Aorta (tissue), 5 donors: ENCODE results near the gene MPHOSPH6. TPM values are rescaled to one million over a fixed set of nuclear protein-coding genes. Genes with fewer than 3 reads are reported as not detected.

ENCODE experiments used
- ATAC-seq: fragments of 200-7000 bp; cut with Tn5 transposase; one replicate; pipeline ENCODE4 v1.9.1; 2022; ENCODE audit warnings: moderate library complexity; ENCODE audit not compliant: low FRiP score
- DNase-seq, 2 donors: peaks; one replicate each; pipeline ENCODE4 v3.0.0-alpha.2; 2020
- H3K27ac ChIP-seq, 2 donors: one replicate each; pipeline ENCODE4 v1.5.1; 2013; ENCODE audit warnings: low read length in 2 of 2, mild to moderate bottlenecking in 2 of 2, moderate library complexity in 2 of 2, control low read depth in 1 of 2, inconsistent platforms in 1 of 2, low read depth in 1 of 2
- H3K27me3 ChIP-seq, 2 donors: one replicate each; pipeline ENCODE4 v1.6.1; 2013; ENCODE audit warnings: control low read depth in 1 of 2, low read length in 1 of 2, mild to moderate bottlenecking in 1 of 2, moderate library complexity in 1 of 2; ENCODE audit not compliant: insufficient read depth in 2 of 2, control insufficient read depth in 1 of 2
- H3K36me3 ChIP-seq, 2 donors: one replicate each; pipeline ENCODE4 v1.6.1; 2013; ENCODE audit warnings: control low read depth in 1 of 2, low read length in 1 of 2, mild to moderate bottlenecking in 1 of 2; ENCODE audit not compliant: insufficient read depth in 2 of 2, control insufficient read depth in 1 of 2
- H3K4me1 ChIP-seq, 2 donors: one replicate each; pipeline ENCODE4 v1.6.1; 2013; ENCODE audit warnings: low read length in 2 of 2, control low read depth in 1 of 2, mild to moderate bottlenecking in 1 of 2, moderate library complexity in 1 of 2; ENCODE audit not compliant: insufficient read depth in 2 of 2, control insufficient read depth in 1 of 2
- H3K4me3 ChIP-seq, 2 donors: one replicate each; pipeline ENCODE4 v1.5.1; 2013; ENCODE audit warnings: low read length in 2 of 2, control low read depth in 1 of 2, mild to moderate bottlenecking in 1 of 2
- H3K9me3 ChIP-seq: one replicate; pipeline ENCODE4 v1.6.1; 2013; ENCODE audit warnings: mild to moderate bottlenecking, low read length; ENCODE audit not compliant: control insufficient read depth
- WGBS, 2 donors: extraction: QIAGEN DNeasy Blood & Tissue Kit; methylation state at CpG; one replicate each; pipeline ENCODE4 v1.1.7; 2013; 5-methylcytosine and 5-hydroxymethylcytosine counted together
- intact Hi-C, 2 donors: fragments of 100-400 bp; cut with DNase I; formaldehyde crosslinking; loops; one replicate each; pipeline versions ENCODE4 v1.14.2 to v1.15.0; 2022
- polyA plus RNA-seq, 2 donors: library from polyadenylated mRNA; stranded (reverse); fragments of 200-250 nt; gene quantifications; one replicate each; pipeline ENCODE4 v1.2.3, GENCODE V29; 2013
- total RNA-seq, 2 donors: library from RNA; stranded (reverse); fragmentation: NEBNext Ultra II Directional; extraction: Animal tissue kit (Norgen Biotek cat#: 25700); gene quantifications; one replicate each; pipeline ENCODE4 v1.2.1, GENCODE V29; 2021
- donor health status: healthy with polysubstance abuse.
- donor health status: Bipolar disorder and iron deficiency.
- donor health status: DM: no; HTN: no; CAD: no.
- donor health status: DM: no; HTN: no; CAD: no.
- donor health status: DM: yes; HTN: yes; CAD: no.

The MPHOSPH6 gene
- total and polyA plus RNA-seq, 4 donors, result 8.6 to 20.4 (median 10.5) TPM

- peaks cover 0 to 1% of the 10 kb centered on the region in 2 donors for H3K27me3 ChIP-seq
- H3K9me3 ChIP-seq, result no peaks in the 10 kb centered on the region
- no peak overlapping the region for H3K4me3 ChIP-seq
- 28 to 30% methylated on average over 2 of the region's 2 CpGs for WGBS, 2 donors
- no peaks in the 10 kb centered on the region for H3K36me3 ChIP-seq
- no peak for DNase-seq
- H3K4me1 ChIP-seq, result no peaks in the 10 kb centered on the region
- ATAC-seq, result no peak
- intact Hi-C loops, result no loop called here
- no peak overlapping the region for H3K27ac ChIP-seq
Observed at GRCh38 chr16:82195917-82196494, 26.0 kb upstream of the MPHOSPH6 start.

DNA sequence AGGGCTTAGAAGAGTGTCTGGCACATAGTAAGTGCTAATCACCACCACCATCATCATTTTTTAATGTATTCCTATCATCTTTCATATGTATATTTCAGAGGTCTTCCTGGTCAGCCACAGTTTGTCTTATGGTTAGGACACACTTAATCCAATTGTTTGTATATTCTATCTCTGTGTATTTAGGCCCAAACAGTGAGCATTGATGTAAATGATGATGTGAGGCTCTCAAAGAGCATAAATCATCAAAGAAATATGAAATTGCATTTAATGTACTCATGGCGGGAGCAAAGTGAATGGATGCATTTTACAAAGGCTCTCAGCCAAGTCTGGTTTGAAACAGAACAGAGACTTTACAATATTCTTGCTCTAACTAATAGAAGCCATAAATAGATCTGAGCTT, 24.1 kb upstream of the MPHOSPH6 start:
- Histone ChIP-seq H3K4me1 (no peaks in the 10 kb centered on the region), H3K27me3 (peaks cover 0 to 1% of the 10 kb centered on the region in 2 donors), H3K36me3 (no peaks in the 10 kb centered on the region), H3K4me3 (no peak overlapping the region), H3K9me3 (no peaks in the 10 kb centered on the region), H3K27ac (no peak overlapping the region)
- ATAC-seq (no peak), DNase-seq (no peak)
- 90 to 91% methylated on average over 1 of the region's 1 CpG for WGBS, 2 donors
- intact Hi-C loops, result no loop called here

- ATAC-seq (no peak), DNase-seq (no peak)
- Histone ChIP-seq H3K36me3 (no peaks in the 10 kb centered on the region), H3K9me3 (no peaks in the 10 kb centered on the region), H3K4me1 (no peaks in the 10 kb centered on the region), H3K27me3 (peaks cover 0 to 1% of the 10 kb centered on the region in 2 donors), H3K27ac (no peak overlapping the region), H3K4me3 (no peak overlapping the region)
- 72 to 75% methylated on average over 4 of the region's 4 CpGs for whole genome bisulfite sequencing, 2 donors
- intact Hi-C loops, result no loop called here
Observed at GRCh38 chr16:82192665-82193064, 22.6 kb upstream of the MPHOSPH6 start.

- intact Hi-C loops, result no loop called here
- Histone ChIP-seq H3K36me3 (no peaks in the 10 kb centered on the region), H3K9me3 (no peaks in the 10 kb centered on the region), H3K27me3 (peaks cover 0 to 1% of the 10 kb centered on the region in 2 donors), H3K4me1 (no peaks in the 10 kb centered on the region), H3K4me3 (no peak overlapping the region), H3K27ac (no peak overlapping the region)
- 81 to 87% methylated on average over 2 of the region's 2 CpGs for WGBS, 2 donors
- DNase-seq, result no peak
- no peak for ATAC-seq
Observed at GRCh38 chr16:82190386-82190785, 20.4 kb upstream of the MPHOSPH6 start.

DNA sequence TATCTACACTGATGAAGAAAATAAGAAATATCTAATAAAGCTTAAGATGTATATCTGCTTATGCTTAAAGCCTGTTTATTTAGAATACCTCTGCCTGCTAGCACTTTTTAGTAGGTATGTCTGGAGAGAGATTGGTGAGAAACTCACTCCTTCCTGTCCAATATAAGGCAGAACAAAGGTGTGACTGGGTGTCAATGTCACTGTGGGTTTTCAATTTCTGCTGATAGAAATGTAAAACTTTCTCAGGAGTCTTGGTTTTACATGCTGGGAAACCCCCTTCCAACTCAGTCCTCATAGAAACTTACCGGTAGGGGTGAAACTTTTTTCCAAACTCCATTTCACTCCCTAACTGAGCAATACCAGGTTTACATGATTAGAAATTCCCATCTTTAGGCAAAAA, 17.8 kb upstream of the MPHOSPH6 start:
- peaks cover 0 to 1% of the 10 kb centered on the region in 2 donors for H3K27me3 ChIP-seq
- H3K9me3 ChIP-seq, result no peaks in the 10 kb centered on the region
- 58 to 69% methylated on average over 1 of the region's 1 CpG for WGBS, 2 donors
- intact Hi-C loops, result no loop called here
- no peak for DNase-seq
- ATAC-seq, result no peak
- H3K4me3 ChIP-seq, result no peak overlapping the region
- no peaks in the 10 kb centered on the region for H3K36me3 ChIP-seq
- no peak overlapping the region for H3K27ac ChIP-seq
- H3K4me1 ChIP-seq, result no peaks in the 10 kb centered on the region

DNA sequence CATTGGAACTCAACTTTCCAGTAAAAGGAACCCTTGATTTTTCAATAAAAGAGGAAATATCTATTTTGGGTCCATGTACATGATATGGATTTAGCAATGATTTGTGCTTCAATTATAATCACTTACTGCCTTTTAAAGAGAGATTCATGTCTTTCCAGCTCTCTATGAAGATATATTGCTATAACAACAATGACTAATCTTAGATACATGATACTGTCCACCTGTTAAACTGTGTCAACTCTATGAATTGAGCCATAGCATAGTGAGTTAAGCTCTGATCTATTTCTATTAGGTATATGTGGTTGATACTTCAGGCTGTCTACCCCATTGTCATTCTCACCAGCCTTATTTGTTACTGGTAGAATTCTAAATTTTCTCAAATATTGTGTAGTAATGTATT, 15.0 kb upstream of the MPHOSPH6 start:
- no peak overlapping the region for H3K27ac ChIP-seq
- intact Hi-C loops, result no loop called here
- H3K4me1 ChIP-seq, result no peaks in the 10 kb centered on the region
- H3K9me3 ChIP-seq, result no peaks in the 10 kb centered on the region
- H3K36me3 ChIP-seq, result no peaks in the 10 kb centered on the region
- ATAC-seq, result no peak
- no peak overlapping the region for H3K4me3 ChIP-seq
- DNase-seq, result no peak
- H3K27me3 ChIP-seq, result no peaks in the 10 kb centered on the region

GRCh38 chr16:82184213-82184612, 14.2 kb upstream of the MPHOSPH6 start:
- WGBS, 2 donors, result 86 to 89% methylated on average over 5 of the region's 5 CpGs
- Histone ChIP-seq H3K9me3 (no peaks in the 10 kb centered on the region), H3K4me1 (no peaks in the 10 kb centered on the region), H3K27ac (no peak overlapping the region), H3K27me3 (no peaks in the 10 kb centered on the region), H3K36me3 (no peaks in the 10 kb centered on the region), H3K4me3 (no peak overlapping the region)
- no peak for DNase-seq
- ATAC-seq, result no peak
- intact Hi-C loops, result no loop called here

DNA sequence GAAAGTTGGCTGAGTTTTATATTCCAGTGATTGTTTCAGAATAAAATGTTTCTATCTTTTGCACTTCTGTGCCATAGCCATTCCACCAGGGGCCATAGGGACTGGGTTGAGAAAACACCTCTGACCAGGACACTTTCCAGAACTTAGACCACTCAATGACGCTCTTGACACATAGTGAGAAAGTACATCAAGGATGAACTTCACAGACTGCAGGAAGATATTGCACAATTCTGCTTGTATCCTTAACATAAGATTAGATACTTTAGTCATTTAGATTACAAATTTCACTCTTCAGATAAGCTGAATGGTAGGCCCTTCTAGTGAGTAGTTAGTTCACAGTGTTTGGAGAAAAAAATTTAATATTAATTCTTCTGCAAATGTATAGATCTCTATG, 13.0 kb upstream of the MPHOSPH6 start:
- H3K27ac ChIP-seq, result no peak overlapping the region
- intact Hi-C loops, result no loop called here
- no peak overlapping the region for H3K4me3 ChIP-seq
- no peaks in the 10 kb centered on the region for H3K36me3 ChIP-seq
- no peak for DNase-seq
- no peak for ATAC-seq
- no peaks in the 10 kb centered on the region for H3K4me1 ChIP-seq
- 84 to 97% methylated on average over 1 of the region's 1 CpG for WGBS, 2 donors
- H3K27me3 ChIP-seq, result peaks cover 0 to 1% of the 10 kb centered on the region in 2 donors
- H3K9me3 ChIP-seq, result no peaks in the 10 kb centered on the region

DNA sequence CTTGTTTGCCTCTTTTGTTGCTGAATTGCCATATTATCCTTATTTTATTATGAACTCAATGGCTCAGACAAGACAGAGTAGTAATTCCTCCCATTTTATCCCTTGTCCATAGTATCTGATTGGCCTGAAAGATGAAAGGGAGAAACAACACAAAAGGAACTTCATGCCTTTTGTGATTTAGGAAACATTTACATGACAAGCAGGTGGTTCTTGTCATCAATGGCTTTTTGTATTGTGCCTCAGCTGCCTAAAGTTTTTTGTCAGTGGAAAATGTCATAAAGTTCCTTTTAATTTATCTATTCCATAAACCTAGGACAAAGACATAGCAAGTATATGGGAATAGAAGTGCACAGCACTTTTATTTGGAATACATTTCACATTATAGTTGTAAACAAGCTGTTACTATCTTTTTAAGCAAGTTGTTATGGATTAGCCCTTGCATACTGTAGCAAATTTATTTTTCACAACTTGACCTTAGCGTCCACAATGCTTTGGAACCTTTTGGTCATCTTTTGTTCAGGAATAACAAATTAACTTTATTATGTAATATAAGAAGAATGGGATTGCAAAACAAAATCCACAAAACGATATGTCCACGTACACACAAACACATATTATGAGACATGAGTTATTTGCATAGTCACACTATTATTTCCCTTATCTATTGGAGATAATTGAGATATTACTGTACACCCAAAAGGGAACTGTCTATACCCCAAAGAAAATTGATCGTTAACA, 12.4 kb upstream of the MPHOSPH6 start:
- no peak overlapping the region for H3K27ac ChIP-seq
- 72 to 76% methylated on average over 4 of the region's 4 CpGs for WGBS, 2 donors

More for the DNA sequence above, 12.4 kb upstream of the MPHOSPH6 start:
- Histone ChIP-seq H3K9me3 (no peaks in the 10 kb centered on the region), H3K4me1 (no peaks in the 10 kb centered on the region), H3K36me3 (no peaks in the 10 kb centered on the region), H3K27me3 (peaks cover 0 to 1% of the 10 kb centered on the region in 2 donors), H3K4me3 (no peak overlapping the region)
- intact Hi-C loops, result no loop called here
- DNase-seq, result no peak
- no peak for ATAC-seq
